Frontal cortex (tissue), 4 donors: ENCODE results near the gene CCL19. TPM values are rescaled to one million over a fixed set of nuclear protein-coding genes. Genes with fewer than 3 reads are reported as not detected.

Experiments
- DNase-seq, 2 donors: peaks; one replicate each; pipeline ENCODE4 v3.0.0; 2012; ENCODE audit warnings: low spot score in 2 of 2
- FAIRE-seq: peaks from 2 replicates; lab custom pipeline; 2012; peaks lifted over from hg19 to GRCh38; lab: Jason Lieb, UNC
- small RNA-seq: library from RNA; depleted of rRNA; stranded (forward); fragments of <200 nt; gene quantifications from one replicate; pipeline ENCODE3, GENCODE V24; 2014
- total RNA-seq: library from RNA; depleted of rRNA; stranded (reverse); fragments of >200 nt; gene quantifications from one replicate; pipeline ENCODE4 v1.2.3, GENCODE V29; 2014
- donor health status: control.
- donor health status: control.
- donor health status: control.

CCL19 gene
- total RNA-seq, 1 donor from 2014 or later = not detected

GRCh38 chr9:34646211-34647083 is 44.6 kb downstream of the CCL19 start, which contains the start of gene GALT:
Gene GALT (plus strand): TSS chr9:34646675. CDS start chr9:34646705, 30 bp downstream.
- FAIRE-seq (no peak), DNase-seq (peak; percentile 75 to 85)

- FAIRE-seq (no peak), DNase-seq (no peak)
Observed at GRCh38 chr9:34644766-34645314, 46.2 kb downstream of the CCL19 start.

- no peak for FAIRE-seq
- no peak for DNase-seq
Observed at GRCh38 chr9:34642679-34643078, 48.4 kb downstream of the CCL19 start.

Small RNA genes within 50 kb of the gene (small RNA-seq; reads per million reads assigned to genes)
- gene CCL27 = not detected

Other genes starting within 250 kb of the CCL19 start
- gene FAM219A, start 232.7 kb downstream of the CCL19 start, total RNA-seq = 22.4 TPM
- gene DNAI1, start 232.5 kb downstream of the CCL19 start, total RNA-seq = 1.2 TPM
- gene ENHO, start 168.3 kb downstream of the CCL19 start, total RNA-seq = 53.4 TPM
- 9.8 TPM for gene CNTFR, start 101.6 kb downstream of the CCL19 start, total RNA-seq
- gene RPP25L, start 79.2 kb downstream of the CCL19 start, total RNA-seq = 6.1 TPM
- 165 TPM for gene DCTN3, start 70.8 kb downstream of the CCL19 start, total RNA-seq
- gene ARID3C, start 62.2 kb downstream of the CCL19 start, total RNA-seq = 0.82 TPM
- 20.8 TPM for gene SIGMAR1, start 53.5 kb downstream of the CCL19 start, total RNA-seq
- gene GALT, start 44.6 kb downstream of the CCL19 start, total RNA-seq = 29.3 TPM
- 5.3 TPM for gene IL11RA, start 39.1 kb downstream of the CCL19 start, total RNA-seq
- 0.41 TPM for gene CCL27, start 28.6 kb downstream of the CCL19 start, total RNA-seq
- not detected for gene CCL21, start 18.9 kb upstream of the CCL19 start, total RNA-seq